GM18873 (cell line): ENCODE results near the gene COL25A1.

Experiments used
- ATAC-seq: cut with Tn5 transposase; IDR thresholded peaks from one replicate; pipeline ENCODE4 v1.9.1; 2021; ENCODE audit warnings: mild to moderate bottlenecking, moderate library complexity, moderate number of reproducible peaks; ENCODE audit not compliant: unreplicated experiment, low FRiP score

Gene COL25A1

GRCh38 chr4:108838451-108838850, 464.0 kb downstream of the COL25A1 start:
- no peak for ATAC-seq

- ATAC-seq, result no peak
Measured at GRCh38 chr4:108834835-108835384, 467.5 kb downstream of the COL25A1 start.

GRCh38 chr4:108834166-108834834, 468.2 kb downstream of the COL25A1 start:
- no peak for ATAC-seq

GRCh38 chr4:108833046-108833445, 469.4 kb downstream of the COL25A1 start:
- ATAC-seq, result no peak

- no peak for ATAC-seq
Measured at GRCh38 chr4:108831886-108832285, 470.6 kb downstream of the COL25A1 start.

- no peak for ATAC-seq
Measured at GRCh38 chr4:108831291-108831690, 471.2 kb downstream of the COL25A1 start.

- ATAC-seq, result no peak
Measured at GRCh38 chr4:108830509-108831244, 471.8 kb downstream of the COL25A1 start.

GRCh38 chr4:108829966-108830492, 472.4 kb downstream of the COL25A1 start:
- ATAC-seq, result no peak

GRCh38 chr4:108828620-108829019, 473.8 kb downstream of the COL25A1 start:
- no peak for ATAC-seq

GRCh38 chr4:108825737-108826136, 476.7 kb downstream of the COL25A1 start:
- no peak for ATAC-seq

- no peak for ATAC-seq
Measured at GRCh38 chr4:108821351-108821930, 481.0 kb downstream of the COL25A1 start.

- ATAC-seq, result no peak
Measured at GRCh38 chr4:108820492-108821350, 481.7 kb downstream of the COL25A1 start.

GRCh38 chr4:108814326-108814725, 488.1 kb downstream of the COL25A1 start:
- no peak for ATAC-seq

GRCh38 chr4:108813261-108813660, 489.2 kb downstream of the COL25A1 start:
- no peak for ATAC-seq

- no peak for ATAC-seq
Measured at GRCh38 chr4:108811486-108811885, 491.0 kb downstream of the COL25A1 start.

- no peak for ATAC-seq
Measured at GRCh38 chr4:108810087-108810486, 492.4 kb downstream of the COL25A1 start.

- ATAC-seq, result no peak
Measured at GRCh38 chr4:108804648-108805273, 497.7 kb downstream of the COL25A1 start.

GRCh38 chr4:108799306-108799705, 503.2 kb downstream of the COL25A1 start:
- ATAC-seq, result no peak

GRCh38 chr4:108796173-108796572, 506.3 kb downstream of the COL25A1 start:
- no peak for ATAC-seq

- ATAC-seq, result no peak
Measured at GRCh38 chr4:108795733-108796132, 506.7 kb downstream of the COL25A1 start.
